Nephron (organoid): ENCODE results near the gene SELENOW.
"Not testable (repeated sequence)": the region's sequence is repeated elsewhere in the genome, so short reads cannot be mapped to it uniquely, and the experiment has no call there.

ENCODE experiments used
- H3K27ac Mint-ChIP-seq, 3 experiments: 2 replicates each; pipeline ENCODE4 v1.8.0; 2020; ENCODE audit warnings: mixed read lengths in 3 of 3, mild to moderate bottlenecking in 2 of 3, moderate library complexity in 1 of 3
- H3K27me3 Mint-ChIP-seq: 2 replicates; pipeline ENCODE4 v1.8.0; 2021; ENCODE audit warnings: low read depth, mild to moderate bottlenecking, moderate library complexity, mixed read lengths
- H3K36me3 Mint-ChIP-seq: 2 replicates; pipeline ENCODE4 v1.8.0; 2020; ENCODE audit warnings: low read depth, mixed read lengths
- H3K4me1 Mint-ChIP-seq: 2 replicates; pipeline ENCODE4 v1.8.0; 2020; ENCODE audit warnings: mixed read lengths
- H3K4me3 Mint-ChIP-seq, 3 experiments: 2 replicates each; pipeline ENCODE4 v1.8.0; 2020; ENCODE audit warnings: mild to moderate bottlenecking in 3 of 3, mixed read lengths in 3 of 3, moderate library complexity in 2 of 3
- H3K9me3 Mint-ChIP-seq: 2 replicates; pipeline ENCODE4 v1.8.0; 2020; ENCODE audit warnings: mixed read lengths
- TF ChIP-seq, protein P1 (sequence below), 3 experiments: fragments of 200-600 bp; sonication (generic); IDR thresholded peaks; one replicate each; pipeline ENCODE4 v1.5.0; 2021; ENCODE audit warnings: antibody characterized with exemption in 3 of 3; ENCODE audit not compliant: unreplicated experiment in 3 of 3

Gene SELENOW

DNA sequence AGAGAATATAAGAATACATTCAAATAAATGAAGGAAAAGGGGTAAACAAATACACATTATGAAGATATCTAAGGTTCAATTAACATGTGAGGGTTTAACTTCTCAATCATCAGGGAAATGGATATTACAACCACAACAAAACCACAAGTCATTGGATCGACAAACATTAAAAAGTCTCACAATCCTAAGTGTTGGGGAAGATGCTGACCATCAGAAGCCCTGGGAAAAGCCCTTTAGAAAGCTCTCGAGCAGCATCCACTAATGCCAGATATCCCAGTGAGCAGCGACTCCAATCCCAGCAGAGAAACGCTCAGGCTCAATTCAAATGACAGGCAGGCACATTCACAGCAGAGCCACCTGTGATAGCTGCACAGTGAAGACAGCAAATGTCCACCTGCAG lies 22.8 kb downstream of the SELENOW start:
- Mint-ChIP-seq H3K36me3 (peaks cover 5% of the 10 kb centered on the region), H3K27ac (no peak overlapping the region), H3K4me1 (peaks cover 2% of the 10 kb centered on the region), H3K9me3 (peaks cover 9% of the 10 kb centered on the region), H3K27me3 (peaks cover 10% of the 10 kb centered on the region), H3K4me3 (no peak overlapping the region)
- TF ChIP-seq, protein P1, sequence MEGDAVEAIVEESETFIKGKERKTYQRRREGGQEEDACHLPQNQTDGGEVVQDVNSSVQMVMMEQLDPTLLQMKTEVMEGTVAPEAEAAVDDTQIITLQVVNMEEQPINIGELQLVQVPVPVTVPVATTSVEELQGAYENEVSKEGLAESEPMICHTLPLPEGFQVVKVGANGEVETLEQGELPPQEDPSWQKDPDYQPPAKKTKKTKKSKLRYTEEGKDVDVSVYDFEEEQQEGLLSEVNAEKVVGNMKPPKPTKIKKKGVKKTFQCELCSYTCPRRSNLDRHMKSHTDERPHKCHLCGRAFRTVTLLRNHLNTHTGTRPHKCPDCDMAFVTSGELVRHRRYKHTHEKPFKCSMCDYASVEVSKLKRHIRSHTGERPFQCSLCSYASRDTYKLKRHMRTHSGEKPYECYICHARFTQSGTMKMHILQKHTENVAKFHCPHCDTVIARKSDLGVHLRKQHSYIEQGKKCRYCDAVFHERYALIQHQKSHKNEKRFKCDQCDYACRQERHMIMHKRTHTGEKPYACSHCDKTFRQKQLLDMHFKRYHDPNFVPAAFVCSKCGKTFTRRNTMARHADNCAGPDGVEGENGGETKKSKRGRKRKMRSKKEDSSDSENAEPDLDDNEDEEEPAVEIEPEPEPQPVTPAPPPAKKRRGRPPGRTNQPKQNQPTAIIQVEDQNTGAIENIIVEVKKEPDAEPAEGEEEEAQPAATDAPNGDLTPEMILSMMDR (IDR thresholded peaks at IDR 0.05; ENCODE audit: unreplicated experiment in 3 of 3): no peak

DNA sequence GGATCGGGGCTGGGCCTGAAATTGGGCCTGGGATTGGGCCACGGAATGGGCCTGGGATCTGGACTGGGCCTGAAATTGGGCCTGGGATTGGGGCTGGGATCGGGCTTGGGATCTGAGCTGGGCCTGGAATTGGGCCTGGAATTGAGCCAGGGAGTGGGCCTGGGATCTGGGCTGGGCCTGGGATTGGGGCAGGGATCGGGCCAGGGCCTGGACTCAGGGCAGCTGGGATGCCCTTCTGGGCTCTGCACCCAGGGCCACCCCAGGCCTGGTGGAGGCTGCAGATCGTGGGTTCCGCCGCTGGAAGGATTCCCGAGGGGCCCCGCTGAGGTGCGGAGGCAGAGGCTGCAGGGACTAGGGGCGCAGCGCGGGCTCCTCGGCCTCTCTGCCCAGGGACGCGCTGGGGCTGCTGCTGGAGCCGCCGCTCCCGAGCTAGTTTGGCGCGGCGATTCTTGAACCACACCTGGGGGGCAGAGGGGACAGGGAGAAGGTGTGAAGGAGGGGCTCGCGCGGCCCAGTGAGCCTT lies 24.1 kb downstream of the SELENOW start:
- Mint-ChIP-seq H3K4me1 (no peaks in the 10 kb centered on the region), H3K36me3 (no peaks in the 10 kb centered on the region), H3K9me3 (peaks cover 9% of the 10 kb centered on the region), H3K4me3 (no peak overlapping the region), H3K27me3 (peaks cover 10% of the 10 kb centered on the region), H3K27ac (no peak overlapping the region)
- TF ChIP-seq, protein P1 (IDR thresholded peaks at IDR 0.05; ENCODE audit: unreplicated experiment in 3 of 3): no peak

DNA sequence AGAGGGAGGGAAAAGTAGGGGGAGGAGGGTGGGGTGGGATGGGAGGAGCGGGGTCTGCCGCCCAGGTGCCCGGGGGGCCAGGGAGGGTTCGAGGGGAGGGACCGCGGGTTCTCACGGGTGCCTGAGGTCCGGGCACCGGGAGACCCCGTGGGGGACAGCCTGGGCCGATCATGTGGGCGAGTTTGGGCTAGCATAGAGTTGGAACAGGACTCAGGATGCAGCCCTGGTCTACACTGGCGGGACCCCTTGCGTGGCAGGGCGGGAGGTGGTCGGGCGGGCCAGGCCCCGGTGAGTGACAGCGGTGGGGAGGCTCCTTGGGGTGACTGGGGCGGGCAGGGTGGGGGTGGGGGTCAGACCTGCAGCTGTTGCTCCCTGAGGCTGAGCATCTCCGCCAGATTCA lies 24.6 kb downstream of the SELENOW start:
- not testable (repeated sequence) for H3K4me1 Mint-ChIP-seq, H3K4me3 Mint-ChIP-seq, H3K9me3 Mint-ChIP-seq, H3K36me3 Mint-ChIP-seq, H3K27ac Mint-ChIP-seq
- H3K27me3 Mint-ChIP-seq: peaks cover 10% of the 10 kb centered on the region

DNA sequence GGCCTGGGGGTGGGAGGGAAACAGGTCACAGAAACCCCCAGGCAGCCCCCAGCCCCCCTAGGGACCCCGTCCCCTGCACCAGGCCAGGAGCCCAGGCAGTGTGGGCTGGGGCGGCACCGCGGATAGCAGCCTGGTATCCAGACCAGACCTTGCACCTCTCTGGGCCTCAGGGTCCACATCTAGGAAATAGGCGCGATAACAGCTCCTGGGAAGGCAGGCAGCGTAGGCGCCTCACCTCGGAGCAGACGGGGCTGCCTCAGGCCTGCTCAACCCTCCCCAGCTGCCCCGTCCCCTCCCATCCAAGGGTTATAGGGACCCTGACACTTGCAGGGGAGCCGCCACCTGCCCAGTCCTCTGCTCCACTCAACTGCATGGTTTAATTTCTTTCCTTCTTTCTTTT lies 25.2 kb downstream of the SELENOW start:
- not testable (repeated sequence) for H3K27ac Mint-ChIP-seq, H3K9me3 Mint-ChIP-seq, H3K4me1 Mint-ChIP-seq, H3K36me3 Mint-ChIP-seq, H3K4me3 Mint-ChIP-seq
- peaks cover 10% of the 10 kb centered on the region for H3K27me3 Mint-ChIP-seq

DNA sequence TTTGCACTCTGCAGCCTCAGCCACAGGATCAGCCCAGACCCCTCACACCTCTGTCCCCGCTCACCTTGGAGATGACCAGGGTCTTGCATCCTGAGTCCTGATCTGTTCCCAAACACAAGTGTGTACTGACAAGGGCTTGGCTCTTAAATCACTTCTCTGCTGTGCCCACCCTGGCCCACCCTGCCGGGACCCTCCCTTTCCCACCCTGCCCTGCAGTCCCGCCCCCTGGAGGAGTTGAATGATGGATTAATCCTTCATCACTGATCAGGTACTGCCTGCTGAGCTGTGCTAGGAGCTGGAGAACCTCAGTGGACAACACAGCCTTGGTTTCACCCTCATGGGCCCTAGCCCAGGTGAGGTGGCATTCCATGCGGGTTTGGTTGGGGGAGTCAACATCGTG lies 25.9 kb downstream of the SELENOW start, which contains the start of gene TPRX1:
TPRX1 (minus strand) TSS at position 101 of the 400 bp plus-strand sequence; CDS start at position 89, 12 bp downstream.
- not testable (repeated sequence) for H3K27me3 Mint-ChIP-seq, H3K36me3 Mint-ChIP-seq, H3K4me3 Mint-ChIP-seq, H3K9me3 Mint-ChIP-seq, H3K4me1 Mint-ChIP-seq, H3K27ac Mint-ChIP-seq

DNA sequence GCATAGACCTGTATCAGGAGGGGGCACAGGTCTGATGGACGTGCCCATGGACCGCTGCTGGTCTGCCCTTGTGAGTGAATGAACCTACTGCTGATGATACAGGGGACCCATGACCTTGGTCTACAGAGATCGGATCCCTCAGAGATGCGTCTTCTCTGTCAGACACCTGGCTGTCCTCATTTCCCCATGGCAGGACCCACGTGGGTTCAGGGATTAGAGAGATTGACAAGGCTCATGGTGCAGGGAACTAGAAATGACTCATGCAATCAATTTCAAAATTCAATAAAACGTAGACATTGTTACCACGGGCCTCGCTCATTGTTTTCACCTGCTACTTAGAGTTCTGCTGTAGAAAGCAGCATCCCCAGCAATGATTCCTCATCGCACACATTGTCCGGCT lies 26.8 kb downstream of the SELENOW start:
- H3K27me3 Mint-ChIP-seq: peaks cover 9% of the 10 kb centered on the region
- H3K4me1 Mint-ChIP-seq: no peaks in the 10 kb centered on the region
- H3K27ac Mint-ChIP-seq: no peak overlapping the region
- TF ChIP-seq, protein P1 (IDR thresholded peaks at IDR 0.05; ENCODE audit: unreplicated experiment in 3 of 3): no peak
- H3K4me3 Mint-ChIP-seq: no peak overlapping the region
- peaks cover 5% of the 10 kb centered on the region for H3K9me3 Mint-ChIP-seq
- H3K36me3 Mint-ChIP-seq: no peaks in the 10 kb centered on the region

DNA sequence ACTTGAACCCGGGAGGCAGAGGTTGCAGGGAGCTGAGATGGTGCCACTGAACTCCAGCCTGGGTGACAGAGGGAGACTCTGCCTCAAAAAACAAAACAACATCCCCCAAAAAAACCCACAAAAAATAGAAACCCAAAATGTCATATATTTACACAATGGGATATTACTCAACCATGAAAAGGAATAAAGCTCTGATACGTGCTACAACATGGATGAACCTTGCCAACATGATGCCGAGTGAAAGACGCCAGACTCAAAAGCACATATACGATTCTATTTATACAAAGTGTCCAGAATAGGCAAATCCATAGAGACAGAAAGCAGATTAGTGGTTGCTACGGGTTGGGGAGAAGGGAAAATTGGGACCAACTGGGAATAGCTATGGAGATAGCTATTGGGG lies 27.9 kb downstream of the SELENOW start:
- Mint-ChIP-seq H3K27me3 (peaks cover 9% of the 10 kb centered on the region), H3K9me3 (no peaks in the 10 kb centered on the region), H3K4me1 (no peaks in the 10 kb centered on the region), H3K36me3 (no peaks in the 10 kb centered on the region), H3K27ac (no peak overlapping the region), H3K4me3 (no peak overlapping the region)
- TF ChIP-seq, protein P1 (IDR thresholded peaks at IDR 0.05; ENCODE audit: unreplicated experiment in 3 of 3): no peak
